Activated CD4-positive, alpha-beta T cell treated with anti-CD3 and anti-CD28 coated beads, Interleukin-2, amount 10 ng/mL, durations not matched to agents 7 days and 5 days (primary cell): ENCODE data around the gene CCSER1. TPM values are rescaled to one million over a fixed set of nuclear protein-coding genes. Genes with fewer than 3 reads are reported as not detected.

Experiments used
- CTCF ChIA-PET: fragments of 350-600 bp; sonication (Branson Sonifier 250); formaldehyde crosslinking; loops from one replicate; lab custom pipeline; 2021; ENCODE audit warnings: antibody characterized with exemption; lab: Charles Lee
- POLR2A ChIA-PET: fragments of 350-600 bp; sonication (Branson Sonifier 250); formaldehyde crosslinking; loops from one replicate; lab custom pipeline; 2021; ENCODE audit warnings: antibody characterized with exemption; lab: Charles Lee
- DNase-seq: peaks from one replicate; pipeline ENCODE4 v3.0.0-alpha.2; 2020
- H3K27ac Mint-ChIP-seq: one replicate; pipeline ENCODE4 v1.8.0; 2021; ENCODE audit warnings: mild to moderate bottlenecking, moderate library complexity, mixed read lengths
- H3K27me3 Mint-ChIP-seq: one replicate; pipeline ENCODE4 v1.8.0; 2021; ENCODE audit warnings: mixed read lengths
- H3K36me3 Mint-ChIP-seq: one replicate; pipeline ENCODE4 v1.8.0; 2021; ENCODE audit warnings: low read depth, mixed read lengths
- H3K4me1 Mint-ChIP-seq: one replicate; pipeline ENCODE4 v1.8.0; 2021; ENCODE audit warnings: mixed read lengths
- H3K4me3 Mint-ChIP-seq: one replicate; pipeline ENCODE4 v1.8.0; 2021; ENCODE audit warnings: mild to moderate bottlenecking, moderate library complexity, mixed read lengths
- H3K9me3 Mint-ChIP-seq: one replicate; pipeline ENCODE4 v1.8.0; 2021; ENCODE audit warnings: mixed read lengths
- total RNA-seq, 2 experiments: library from RNA; stranded (reverse); gene quantifications; one replicate each; pipeline ENCODE4 v1.2.3, GENCODE V29; 2021

The CCSER1 gene
- total RNA-seq, 2 experiments from 2014 or later = 0.15 TPM; not detected in 1

DNA sequence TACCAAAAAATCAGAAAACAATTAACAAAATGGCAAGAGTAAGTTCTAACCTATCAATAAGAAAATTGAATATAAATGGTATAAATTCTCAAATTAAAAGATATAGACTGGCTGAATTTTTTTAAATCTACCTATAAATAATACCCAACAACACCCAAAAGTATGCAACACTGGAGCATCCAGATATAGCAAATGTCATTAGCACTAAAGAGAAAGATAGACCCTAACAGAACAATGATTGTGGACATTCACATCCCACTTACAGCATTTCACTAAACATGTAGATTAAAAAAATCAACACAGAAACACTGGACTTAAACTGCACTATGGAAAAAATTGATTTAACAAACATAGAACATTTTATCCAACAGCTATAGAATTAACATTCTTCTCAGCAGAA is 1503.6 kb downstream of the CCSER1 start:
- no peak overlapping the region for H3K4me3 Mint-ChIP-seq
- no peaks in the 10 kb centered on the region for H3K9me3 Mint-ChIP-seq
- CTCF ChIA-PET = no interaction called here
- no peak for DNase-seq
- no peaks in the 10 kb centered on the region for H3K27me3 Mint-ChIP-seq
- no peaks in the 10 kb centered on the region for H3K36me3 Mint-ChIP-seq
- POLR2A ChIA-PET = no interaction called here
- no peak overlapping the region for H3K27ac Mint-ChIP-seq
- no peaks in the 10 kb centered on the region for H3K4me1 Mint-ChIP-seq

DNA sequence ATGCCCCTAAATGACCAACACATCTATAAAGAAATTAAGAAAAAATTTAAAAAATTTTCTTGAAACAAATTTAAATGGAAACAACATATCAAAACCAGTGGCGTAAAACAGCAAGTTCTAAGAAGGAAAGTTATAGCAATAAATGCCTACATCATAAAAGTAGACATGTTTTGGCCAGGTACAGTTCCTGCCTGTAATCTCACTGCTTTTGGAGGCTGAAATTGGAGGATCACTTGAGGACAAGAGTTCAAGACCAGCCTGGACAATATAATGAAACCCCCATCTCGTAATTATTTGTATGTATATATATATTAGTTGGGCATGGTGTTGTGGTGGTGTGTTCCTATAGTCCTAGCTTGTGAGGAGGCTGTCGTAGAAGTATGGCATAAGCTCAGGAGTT is 1504.1 kb downstream of the CCSER1 start:
- Mint-ChIP-seq H3K27me3 (no peaks in the 10 kb centered on the region), H3K4me1 (no peaks in the 10 kb centered on the region), H3K27ac (no peak overlapping the region), H3K4me3 (no peak overlapping the region), H3K36me3 (no peaks in the 10 kb centered on the region), H3K9me3 (peaks cover 3% of the 10 kb centered on the region)
- no peak for DNase-seq
- ChIA-PET CTCF (no interaction called here), POLR2A (no interaction called here)

DNA sequence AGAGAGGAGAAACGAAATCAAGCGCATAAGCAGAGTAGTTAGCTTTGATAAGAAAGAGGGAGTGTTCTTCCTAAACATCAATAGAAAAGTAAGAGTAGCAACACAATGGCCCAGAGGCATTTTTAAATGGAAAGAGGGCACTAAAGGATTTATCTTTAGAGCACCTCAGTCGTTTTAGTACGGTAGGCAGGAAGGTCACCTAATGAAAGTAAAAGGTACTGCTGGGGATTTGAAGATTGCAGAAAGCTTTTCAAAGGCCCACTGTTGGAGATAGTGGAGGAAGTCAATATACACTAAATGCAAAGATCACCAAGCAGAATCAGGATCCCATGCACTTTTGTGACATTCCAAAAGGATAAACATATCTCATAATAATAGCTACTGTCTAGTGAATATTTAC is 1508.9 kb downstream of the CCSER1 start:
- H3K27me3 Mint-ChIP-seq = no peaks in the 10 kb centered on the region

More for the DNA sequence above, 1508.9 kb downstream of the CCSER1 start:
- Mint-ChIP-seq H3K4me1 (no peaks in the 10 kb centered on the region), H3K4me3 (no peak overlapping the region), H3K36me3 (no peaks in the 10 kb centered on the region), H3K27ac (no peak overlapping the region), H3K9me3 (peaks cover 3% of the 10 kb centered on the region)
- ChIA-PET CTCF (no interaction called here), POLR2A (no interaction called here)
- no peak for DNase-seq

Other genes with a start within 250 kb of the CCSER1 start
- gene MMRN1, start 232.5 kb upstream of the CCSER1 start, total RNA-seq = under 1 TPM; 0.40 to 0.52 TPM